SW 1271 (cell line): ENCODE data around the gene KAZN.

Experiments used
- DNase-seq, 2 experiments: peaks; one replicate each; lab custom pipeline; 2025; lab: John Stamatoyannopoulos, UW

KAZN gene

GRCh38 chr1:15008783-15009729 is 410.6 kb downstream of the KAZN start:
- no peak for DNase-seq

- DNase-seq: no peak
Observed at GRCh38 chr1:15011160-15011559, 412.7 kb downstream of the KAZN start.

GRCh38 chr1:15011661-15012060 is 413.2 kb downstream of the KAZN start:
- no peak for DNase-seq

- DNase-seq: no peak
Observed at GRCh38 chr1:15012822-15013221, 414.3 kb downstream of the KAZN start.

- DNase-seq: no peak
Observed at GRCh38 chr1:15013767-15014166, 415.3 kb downstream of the KAZN start.

- DNase-seq: no peak
Observed at GRCh38 chr1:15014516-15014915, 416.0 kb downstream of the KAZN start.

- no peak for DNase-seq
Observed at GRCh38 chr1:15016001-15016400, 417.5 kb downstream of the KAZN start.

GRCh38 chr1:15016526-15016925 is 418.0 kb downstream of the KAZN start:
- DNase-seq: no peak

- DNase-seq: no peak
Observed at GRCh38 chr1:15017120-15017519, 418.6 kb downstream of the KAZN start.

GRCh38 chr1:15018767-15019166 is 420.3 kb downstream of the KAZN start:
- DNase-seq: no peak

GRCh38 chr1:15020943-15021745 is 422.7 kb downstream of the KAZN start:
- DNase-seq: no peak

- no peak for DNase-seq
Observed at GRCh38 chr1:15022048-15022447, 423.6 kb downstream of the KAZN start.

- no peak for DNase-seq
Observed at GRCh38 chr1:15023205-15023604, 424.7 kb downstream of the KAZN start.

- no peak for DNase-seq
Observed at GRCh38 chr1:15023976-15024375, 425.5 kb downstream of the KAZN start.

GRCh38 chr1:15026117-15026489 is 427.6 kb downstream of the KAZN start:
- DNase-seq: no peak

- peak in 1 of 2 experiments; percentile 11 for DNase-seq
Observed at GRCh38 chr1:15027515-15027986, 429.1 kb downstream of the KAZN start.

- DNase-seq: no peak
Observed at GRCh38 chr1:15028102-15028501, 429.6 kb downstream of the KAZN start.

- DNase-seq: no peak
Observed at GRCh38 chr1:15028616-15029015, 430.1 kb downstream of the KAZN start.

- no peak for DNase-seq
Observed at GRCh38 chr1:15029036-15029435, 430.6 kb downstream of the KAZN start.

- no peak for DNase-seq
Observed at GRCh38 chr1:15029786-15030185, 431.3 kb downstream of the KAZN start.

- DNase-seq: no peak
Observed at GRCh38 chr1:15031251-15031933, 432.9 kb downstream of the KAZN start.

GRCh38 chr1:15033264-15033663 is 434.8 kb downstream of the KAZN start:
- DNase-seq: no peak
